SKM-1 treated with dmso at 0.1 percent for 144 hours (cell line): ENCODE results near the gene TSC2.

Experiments used
- DNase-seq: peaks from one replicate; lab custom pipeline; 2025; ENCODE audit not compliant: unreplicated experiment; lab: John Stamatoyannopoulos, UW

The TSC2 gene

GRCh38 chr16:2135770-2136490 is 88.1 kb downstream of the TSC2 start, which contains the start of gene PKD1:
PKD1 (minus strand) TSS chr16:2135898; CDS start chr16:2135689, 209 bp downstream.
- DNase-seq = peak; percentile 82
